Vagina (tissue), 2 donors: Measurements from ENCODE around the gene CST5.

ENCODE experiments used
- CTCF ChIP-seq, 3 experiments: fragments of 450-650 bp in 2 of 3; fragments of 200-600 bp in 1 of 3; sonication (generic) in 1 of 3; IDR thresholded peaks; one replicate each; pipeline ENCODE4 v1.5.1; 2017 to 2019; ENCODE audit warnings: antibody characterized with exemption in 3 of 3, mild to moderate bottlenecking in 2 of 3, moderate library complexity in 2 of 3
- POLR2A ChIP-seq, 2 donors: fragments of 450-650 bp; IDR thresholded peaks; one replicate each; pipeline ENCODE4 v1.6.1; 2017; ENCODE audit warnings: antibody characterized with exemption in 2 of 2, mild to moderate bottlenecking in 2 of 2, moderate library complexity in 2 of 2
- POLR2AphosphoS5 ChIP-seq, 2 donors: sonication (generic); formaldehyde crosslinking; IDR thresholded peaks; one replicate each; pipeline ENCODE4 v1.9.0; 2017; ENCODE audit warnings: antibody characterized with exemption in 2 of 2, mild to moderate bottlenecking in 2 of 2, low read depth in 1 of 2; ENCODE audit not compliant: insufficient read depth in 1 of 2

- TF ChIP-seq CTCF (IDR thresholded peaks at IDR 0.05) = no peak
- no peak for TF ChIP-seq POLR2A (IDR thresholded peaks at IDR 0.05)
- no peak for TF ChIP-seq POLR2AphosphoS5 (IDR thresholded peaks at IDR 0.05; ENCODE audit: insufficient read depth in 1 of 2, low read depth in 1 of 2)
These were observed 23.3 kb downstream of the CST5 start for GRCh38 chr20:23856226-23856625.
